C4-2B (cell line): ENCODE results near the gene UMAD1.

ENCODE experiments used
- H3K27ac ChIP-seq: fragments of 450-650 bp; 2 replicates; pipeline ENCODE4 v1.5.1; 2017
- CTCF ChIP-seq: fragments of 450-650 bp; conservative IDR thresholded peaks from 2 replicates; pipeline ENCODE4 v1.5.1; 2017; ENCODE audit warnings: mild to moderate bottlenecking
- ZFX ChIP-seq: fragments of 450-650 bp; IDR thresholded peaks from 2 replicates; pipeline ENCODE4 v1.6.1; 2017

Gene UMAD1

GRCh38 chr7:7882888-7883287 is 242.3 kb downstream of the UMAD1 start:
- TF ChIP-seq ZFX (no peak), CTCF (no peak)
- H3K27ac ChIP-seq = no peak overlapping the region

- TF ChIP-seq CTCF = no peak
- TF ChIP-seq ZFX = no peak
- H3K27ac ChIP-seq = no peak overlapping the region
Measured at GRCh38 chr7:7883394-7883793, 242.8 kb downstream of the UMAD1 start.

DNA sequence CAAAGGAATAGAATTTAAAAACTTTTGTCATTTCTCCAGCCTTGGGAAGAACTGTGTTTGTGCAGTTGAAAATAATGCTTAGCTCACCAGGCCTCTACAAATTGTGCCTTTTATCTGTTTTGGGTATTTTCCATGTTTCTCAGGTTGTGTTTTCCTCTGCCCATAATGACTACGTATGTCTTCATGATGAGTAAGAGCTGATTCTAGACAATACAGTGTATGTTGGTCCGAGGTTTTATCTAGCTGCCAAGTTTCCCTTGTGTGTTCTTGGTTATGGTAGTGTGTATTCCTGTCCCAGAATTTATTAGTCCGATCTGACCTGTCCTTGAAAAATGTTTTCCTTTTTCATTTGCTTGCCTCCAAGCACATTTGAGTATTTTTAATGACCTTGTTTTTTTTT is 244.3 kb downstream of the UMAD1 start:
- no peak overlapping the region for H3K27ac ChIP-seq
- no peak for TF ChIP-seq CTCF
- TF ChIP-seq ZFX = no peak

GRCh38 chr7:7889791-7890568 is 249.4 kb downstream of the UMAD1 start:
- no peak overlapping the region for H3K27ac ChIP-seq
- TF ChIP-seq ZFX = no peak
- TF ChIP-seq CTCF = no peak

GRCh38 chr7:7895004-7895650 is 254.6 kb downstream of the UMAD1 start:
- TF ChIP-seq CTCF (no peak), ZFX (no peak)

GRCh38 chr7:7895754-7896153 is 255.2 kb downstream of the UMAD1 start:
- H3K27ac ChIP-seq = no peak overlapping the region
- TF ChIP-seq ZFX (no peak), CTCF (no peak)

More at GRCh38 chr7:7895004-7895650, 254.6 kb downstream of the UMAD1 start:
- no peak overlapping the region for H3K27ac ChIP-seq

DNA sequence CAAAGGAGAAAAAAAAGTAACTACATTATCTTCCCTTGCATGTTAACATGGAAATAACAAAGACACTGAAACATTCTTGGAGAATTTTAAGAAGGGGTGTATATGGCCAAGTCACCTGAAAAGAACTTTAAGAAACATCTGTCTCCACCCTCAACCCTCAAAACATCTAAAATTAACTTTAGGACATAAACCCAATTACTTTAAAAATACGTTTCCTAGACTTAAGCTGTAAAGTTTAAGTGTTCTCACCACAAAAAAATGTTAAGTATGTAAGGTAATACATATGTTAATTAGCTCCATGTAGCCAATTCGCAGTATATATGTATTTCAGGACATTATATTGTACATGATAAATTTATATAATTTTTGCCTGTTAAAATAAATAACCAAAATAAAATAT is 257.0 kb downstream of the UMAD1 start:
- TF ChIP-seq ZFX = no peak
- TF ChIP-seq CTCF = no peak
- no peak overlapping the region for H3K27ac ChIP-seq
